ENCODE data around the gene MYO7B.

GRCh38 chr2:127542231-127542630, 6.7 kb downstream of the MYO7B start:
- no peak for TF ChIP-seq CTCF (IDR thresholded peaks at IDR 0.05; ENCODE audit: borderline replicate concordance, extremely low read depth, low read length, poor library complexity, severe bottlenecking)
- TF ChIP-seq EZH2 (IDR thresholded peaks at IDR 0.05; ENCODE audit: borderline replicate concordance, low read depth, low read length, severe bottlenecking), result no peak
